Measurements from ENCODE around the gene UCHL1.

DNA sequence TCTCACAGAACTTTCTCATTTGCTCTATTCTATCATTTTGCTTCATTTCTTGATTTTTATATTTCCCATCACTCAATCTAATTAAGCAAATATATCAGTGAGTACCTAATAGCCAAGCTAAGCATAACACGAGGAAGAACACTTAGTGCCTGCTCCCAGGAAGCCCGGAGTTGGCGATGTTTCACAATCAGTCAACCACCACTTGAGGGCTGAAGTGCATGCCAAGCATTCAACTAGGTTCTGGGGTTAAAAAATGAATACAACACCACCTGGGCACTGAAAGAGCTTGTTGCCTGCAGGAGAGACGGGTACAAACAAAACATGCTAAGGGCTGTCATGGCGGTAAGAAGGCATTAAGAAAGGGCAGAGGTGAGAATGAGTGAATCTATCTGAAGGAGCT is 47.5 kb downstream of the UCHL1 start:
- TF ChIP-seq CTCF (IDR thresholded peaks at IDR 0.05) (no peak), POLR2A (IDR thresholded peaks at IDR 0.05) (no peak)
